ENCODE data around the gene PALLD.

- TF ChIP-seq EZH2phosphoT487 (IDR thresholded peaks at IDR 0.05; ENCODE audit: insufficient read depth, low read depth) (no peak), EZH2 (IDR thresholded peaks at IDR 0.05; ENCODE audit: insufficient read depth, poor library complexity, severe bottlenecking) (no peak)
Measured at GRCh38 chr4:168928875-168929274, 432.0 kb downstream of the PALLD start.

All from GM23248 (cell line).